Right renal pelvis (tissue), 4 donors: ENCODE measurements around the gene GLT8D1. TPM values are rescaled to one million over a fixed set of nuclear protein-coding genes. Genes with fewer than 3 reads are reported as not detected.

ENCODE experiments used
- DNase-seq, 4 donors: peaks; one replicate each; pipeline ENCODE4 v3.0.0-alpha.2; 2013; ENCODE audit warnings: low read depth in 4 of 4, low spot score in 3 of 4, missing footprints in 1 of 4
- polyA plus RNA-seq, 4 donors: library from polyadenylated mRNA; unstranded; fragments of 120-200 nt; gene quantifications; one replicate each; pipeline ENCODE4 v1.2.1, GENCODE V29; 2013; ENCODE audit not compliant: insufficient read length in 4 of 4

The GLT8D1 gene
- polyA plus RNA-seq, 4 donors = 122 to 141 (median 138) TPM

- peak in 1 of 4 donors; percentile 14 for DNase-seq
Observed at GRCh38 chr3:52714335-52715302, 9.0 kb upstream of the GLT8D1 start.

GRCh38 chr3:52712291-52713212 lies 7.0 kb upstream of the GLT8D1 start:
- DNase-seq = no peak

- no peak for DNase-seq
Observed at GRCh38 chr3:52710512-52710911, 4.9 kb upstream of the GLT8D1 start.

GRCh38 chr3:52707585-52707984 lies 2.0 kb upstream of the GLT8D1 start:
- no peak for DNase-seq

GRCh38 chr3:52705438-52705687 lies 228 bp downstream of the GLT8D1 start:
- DNase-seq = no peak

GRCh38 chr3:52704611-52705437 lies 767 bp downstream of the GLT8D1 start:
- peak in 1 of 4 donors; percentile 8 for DNase-seq

GRCh38 chr3:52703341-52703740 lies 2.2 kb downstream of the GLT8D1 start:
- no peak for DNase-seq

GRCh38 chr3:52697632-52697965 lies 8.0 kb downstream of the GLT8D1 start:
- no peak for DNase-seq

GRCh38 chr3:52696830-52697631 lies 8.6 kb downstream of the GLT8D1 start:
- DNase-seq = no peak

GRCh38 chr3:52695798-52696671 lies 9.6 kb downstream of the GLT8D1 start:
- DNase-seq = no peak

- DNase-seq = no peak
Observed at GRCh38 chr3:52694528-52695189, 10.9 kb downstream of the GLT8D1 start.

GRCh38 chr3:52693071-52693470 lies 12.5 kb downstream of the GLT8D1 start:
- no peak for DNase-seq

GRCh38 chr3:52690560-52690959 lies 15.0 kb downstream of the GLT8D1 start:
- DNase-seq = no peak

GRCh38 chr3:52689151-52689550 lies 16.4 kb downstream of the GLT8D1 start:
- DNase-seq = no peak

- DNase-seq = no peak
Observed at GRCh38 chr3:52688266-52688665, 17.3 kb downstream of the GLT8D1 start.

GRCh38 chr3:52685709-52686691 lies 19.6 kb downstream of the GLT8D1 start, which contains the start of the genes GNL3 and PBRM1:
Gene GNL3 (plus strand): TSS chr3:52686032. CDS start chr3:52686093, 61 bp downstream.
Gene PBRM1 (minus strand): TSS chr3:52685913.
- peak; percentile 84 to 90 (median 88) for DNase-seq

GRCh38 chr3:52685285-52685708 lies 20.3 kb downstream of the GLT8D1 start:
- DNase-seq = peak in 3 of 4 donors; percentile 43 to 51 (median 46)
